Amniotic stem cell (primary cell): ENCODE measurements around the gene KNDC1.
"Not testable (repeated sequence)": the region's sequence is repeated elsewhere in the genome, so short reads cannot be mapped to it uniquely, and the experiment has no call there.

Experiments used
- DNase-seq: peaks from one replicate; lab custom pipeline; 2025; lab: John Stamatoyannopoulos, UW

The KNDC1 gene

GRCh38 chr10:133159950-133160825 is at the start of gene KNDC1:
KNDC1 (plus strand) TSS chr10:133160219; CDS start chr10:133160468, 249 bp downstream.
- DNase-seq = no peak

- DNase-seq = no peak
These were observed 49.3 kb upstream of the KNDC1 start for GRCh38 chr10:133110609-133111275.

- not testable (repeated sequence) for DNase-seq
These were observed 48.4 kb upstream of the KNDC1 start for GRCh38 chr10:133111640-133112039.

GRCh38 chr10:133113146-133113830 is 46.7 kb upstream of the KNDC1 start:
- DNase-seq = no peak

GRCh38 chr10:133113847-133114246 is 46.2 kb upstream of the KNDC1 start:
- no peak for DNase-seq

- no peak for DNase-seq
These were observed 45.8 kb upstream of the KNDC1 start for GRCh38 chr10:133114251-133114650.

- no peak for DNase-seq
These were observed 45.1 kb upstream of the KNDC1 start for GRCh38 chr10:133114726-133115452.

- no peak for DNase-seq
These were observed 44.6 kb upstream of the KNDC1 start for GRCh38 chr10:133115453-133115842.

GRCh38 chr10:133115976-133116375 is 44.0 kb upstream of the KNDC1 start:
- DNase-seq = no peak

- no peak for DNase-seq
These were observed 43.6 kb upstream of the KNDC1 start for GRCh38 chr10:133116455-133116854.

- no peak for DNase-seq
These were observed 42.9 kb upstream of the KNDC1 start for GRCh38 chr10:133117036-133117687.

- no peak for DNase-seq
These were observed 42.3 kb upstream of the KNDC1 start for GRCh38 chr10:133117688-133118071.

- DNase-seq = no peak
These were observed 38.5 kb upstream of the KNDC1 start for GRCh38 chr10:133121479-133121878.

- no peak for DNase-seq
These were observed 37.7 kb upstream of the KNDC1 start for GRCh38 chr10:133122171-133122935.

GRCh38 chr10:133123050-133123745 is 36.8 kb upstream of the KNDC1 start:
- no peak for DNase-seq

GRCh38 chr10:133123746-133124356 is 36.2 kb upstream of the KNDC1 start:
- no peak for DNase-seq

GRCh38 chr10:133124357-133125211 is 35.4 kb upstream of the KNDC1 start:
- no peak for DNase-seq

GRCh38 chr10:133125901-133126300 is 34.1 kb upstream of the KNDC1 start:
- no peak for DNase-seq
